Measurements from ENCODE around the gene IFT172. TPM values are rescaled to one million over a fixed set of nuclear protein-coding genes. Genes with fewer than 3 reads are reported as not detected.

Gene IFT172
- total RNA-seq, 1 donor from 2014 or later, result 30.7 TPM

- TF ChIP-seq POLR2A (IDR thresholded peaks at IDR 0.05) (no peak), CTCF (IDR thresholded peaks at IDR 0.05) (no peak), POLR2AphosphoS5 (IDR thresholded peaks at IDR 0.05; ENCODE audit: insufficient read depth in 1 of 2, low read depth in 1 of 2) (no peak)
- Histone ChIP-seq H3K36me3 (no peaks in the 10 kb centered on the region), H3K4me1 (no peaks in the 10 kb centered on the region), H3K27ac (no peak overlapping the region), H3K9me3 (no peaks in the 10 kb centered on the region), H3K4me3 (no peak overlapping the region), H3K27me3 (no peaks in the 10 kb centered on the region)
- intact Hi-C loops (cut with DNase I), result no loop called here
- no peak for DNase-seq (ENCODE audit: extremely low spot score in 2 of 2)
Observed at GRCh38 chr2:27507293-27507692, 17.8 kb upstream of the IFT172 start.

GRCh38 chr2:27506587-27506986 lies 17.0 kb upstream of the IFT172 start:
- DNase-seq (ENCODE audit: extremely low spot score in 2 of 2), result no peak
- no peak overlapping the region for H3K4me3 ChIP-seq
- H3K36me3 ChIP-seq, result no peaks in the 10 kb centered on the region
- intact Hi-C loops (cut with DNase I), result no loop called here
- H3K4me1 ChIP-seq, result no peaks in the 10 kb centered on the region
- no peaks in the 10 kb centered on the region for H3K27me3 ChIP-seq
- no peak for TF ChIP-seq CTCF (IDR thresholded peaks at IDR 0.05)
- TF ChIP-seq POLR2AphosphoS5 (IDR thresholded peaks at IDR 0.05; ENCODE audit: insufficient read depth in 1 of 2, low read depth in 1 of 2), result no peak
- no peak for TF ChIP-seq POLR2A (IDR thresholded peaks at IDR 0.05)
- H3K9me3 ChIP-seq, result no peaks in the 10 kb centered on the region
- no peak overlapping the region for H3K27ac ChIP-seq

GRCh38 chr2:27502142-27502541 lies 12.6 kb upstream of the IFT172 start:
- Histone ChIP-seq H3K27me3 (no peaks in the 10 kb centered on the region), H3K4me1 (no peaks in the 10 kb centered on the region), H3K36me3 (no peaks in the 10 kb centered on the region), H3K27ac (no peak overlapping the region), H3K9me3 (no peaks in the 10 kb centered on the region), H3K4me3 (no peak overlapping the region)
- intact Hi-C loops (cut with DNase I), result no loop called here
- no peak for DNase-seq (ENCODE audit: extremely low spot score in 2 of 2)
- TF ChIP-seq POLR2A (IDR thresholded peaks at IDR 0.05) (no peak), CTCF (IDR thresholded peaks at IDR 0.05) (no peak), POLR2AphosphoS5 (IDR thresholded peaks at IDR 0.05; ENCODE audit: insufficient read depth in 1 of 2, low read depth in 1 of 2) (no peak)

- H3K9me3 ChIP-seq, result no peaks in the 10 kb centered on the region
- no peak for TF ChIP-seq CTCF (IDR thresholded peaks at IDR 0.05)
- TF ChIP-seq POLR2AphosphoS5 (IDR thresholded peaks at IDR 0.05; ENCODE audit: insufficient read depth in 1 of 2, low read depth in 1 of 2), result no peak
- no peak for TF ChIP-seq POLR2A (IDR thresholded peaks at IDR 0.05)
- no peak overlapping the region for H3K4me3 ChIP-seq
- H3K27me3 ChIP-seq, result no peaks in the 10 kb centered on the region
- H3K27ac ChIP-seq, result no peak overlapping the region
- DNase-seq (ENCODE audit: extremely low spot score in 2 of 2), result no peak
- H3K36me3 ChIP-seq, result no peaks in the 10 kb centered on the region
- intact Hi-C loops (cut with DNase I), result no loop called here
- no peaks in the 10 kb centered on the region for H3K4me1 ChIP-seq
Observed at GRCh38 chr2:27501042-27501441, 11.5 kb upstream of the IFT172 start.

GRCh38 chr2:27498975-27499374 lies 9.4 kb upstream of the IFT172 start:
- H3K9me3 ChIP-seq, result no peaks in the 10 kb centered on the region
- H3K4me1 ChIP-seq, result peaks cover 14% of the 10 kb centered on the region
- no peak for DNase-seq (ENCODE audit: extremely low spot score in 2 of 2)
- intact Hi-C loops (cut with DNase I), result no loop called here
- H3K36me3 ChIP-seq, result no peaks in the 10 kb centered on the region
- H3K27me3 ChIP-seq, result no peaks in the 10 kb centered on the region
- TF ChIP-seq POLR2AphosphoS5 (IDR thresholded peaks at IDR 0.05; ENCODE audit: insufficient read depth in 1 of 2, low read depth in 1 of 2), result no peak
- no peak for TF ChIP-seq POLR2A (IDR thresholded peaks at IDR 0.05)
- no peak for TF ChIP-seq CTCF (IDR thresholded peaks at IDR 0.05)
- no peak overlapping the region for H3K4me3 ChIP-seq
- H3K27ac ChIP-seq, result no peak overlapping the region
